PC-3 (cell line): Measurements from ENCODE around the gene MORN1.

Experiments
- CTCF ChIP-seq: fragments of 300-600 bp; sonication (generic); conservative IDR thresholded peaks from 2 replicates; pipeline ENCODE4 v1.5.1; 2017; ENCODE audit warnings: antibody characterized with exemption, low read depth, mild to moderate bottlenecking, low read length
- EZH2 ChIP-seq: fragments of 300-600 bp; sonication (generic); IDR thresholded peaks from one replicate; pipeline ENCODE4 v1.6.1; 2017; ENCODE audit warnings: antibody characterized with exemption, mild to moderate bottlenecking, low read length; ENCODE audit not compliant: unreplicated experiment
- EZH2phosphoT487 ChIP-seq: fragments of 300-600 bp; sonication (generic); IDR thresholded peaks from 2 replicates; pipeline ENCODE4 v1.6.1; 2018; ENCODE audit warnings: mild to moderate bottlenecking, antibody characterized with exemption, low read length, borderline replicate concordance

GRCh38 chr1:2407991-2408275 lies 16.6 kb upstream of the MORN1 start:
- TF ChIP-seq CTCF: no peak
- no peak for TF ChIP-seq EZH2
- TF ChIP-seq EZH2phosphoT487: no peak
